GM23248 (cell line): Measurements from ENCODE around the gene CNST. TPM values are rescaled to one million over a fixed set of nuclear protein-coding genes. Genes with fewer than 3 reads are reported as not detected.
"Not testable (repeated sequence)": the region's sequence is repeated elsewhere in the genome, so short reads cannot be mapped to it uniquely, and the experiment has no call there.

Experiments
- DNase-seq: peaks from one replicate; pipeline ENCODE4 v3.0.0-alpha.2; 2015
- H2AFZ ChIP-seq: fragments of 200-600 bp; sonication (generic); 2 replicates; pipeline ENCODE4 v1.6.1; 2016; ENCODE audit warnings: antibody characterized with exemption
- H3F3A ChIP-seq: fragments of 200-600 bp; sonication (generic); 2 replicates; pipeline ENCODE4 v1.6.1; 2016; ENCODE audit warnings: mild to moderate bottlenecking, antibody characterized with exemption, mixed run types; ENCODE audit not compliant: insufficient read depth
- H3K27ac ChIP-seq: fragments of 200-600 bp; sonication (generic); 2 replicates; pipeline ENCODE4 v1.5.1; 2016; ENCODE audit warnings: mild to moderate bottlenecking
- H3K27me3 ChIP-seq: fragments of 200-600 bp; sonication (generic); replicated peaks from 2 replicates; pipeline ENCODE4 v1.6.1; 2016; ENCODE audit warnings: mild to moderate bottlenecking; ENCODE audit not compliant: insufficient read depth
- H3K36me3 ChIP-seq: fragments of 200-600 bp; sonication (generic); 2 replicates; pipeline ENCODE4 v1.6.1; 2016; ENCODE audit warnings: low read depth, mild to moderate bottlenecking
- H3K4me1 ChIP-seq: fragments of 200-600 bp; sonication (generic); 2 replicates; pipeline ENCODE4 v1.6.1; 2016; ENCODE audit warnings: mild to moderate bottlenecking; ENCODE audit not compliant: insufficient read depth
- H3K4me2 ChIP-seq: fragments of 200-600 bp; sonication (generic); one replicate; pipeline ENCODE4 v1.6.1; 2016; ENCODE audit warnings: mild to moderate bottlenecking; ENCODE audit not compliant: unreplicated experiment
- H3K4me3 ChIP-seq: fragments of 200-600 bp; sonication (generic); 2 replicates; pipeline ENCODE4 v1.5.1; 2016; ENCODE audit warnings: mild to moderate bottlenecking
- H3K79me2 ChIP-seq: fragments of 200-600 bp; sonication (generic); 2 replicates; pipeline ENCODE4 v1.6.1; 2016; ENCODE audit warnings: mild to moderate bottlenecking; ENCODE audit not compliant: insufficient read depth
- H3K9ac ChIP-seq: fragments of 200-600 bp; sonication (generic); 2 replicates; pipeline ENCODE4 v1.6.1; 2016; ENCODE audit warnings: mild to moderate bottlenecking
- H3K9me2 ChIP-seq: fragments of 200-600 bp; sonication (generic); 2 replicates; pipeline ENCODE4 v1.6.1; 2016; ENCODE audit warnings: mixed run types, mild to moderate bottlenecking, moderate library complexity; ENCODE audit not compliant: insufficient read depth
- H3K9me3 ChIP-seq: fragments of 200-600 bp; sonication (generic); one replicate; pipeline ENCODE4 v1.6.1; 2017; ENCODE audit warnings: low read depth
- H4K20me1 ChIP-seq: fragments of 200-600 bp; sonication (generic); 2 replicates; pipeline ENCODE4 v1.6.0; 2016; ENCODE audit not compliant: insufficient read depth
- EZH2 ChIP-seq: fragments of 200-600 bp; sonication (generic); IDR thresholded peaks from 2 replicates; pipeline ENCODE4 v1.6.1; 2018; ENCODE audit warnings: antibody characterized with exemption, mild to moderate bottlenecking; ENCODE audit not compliant: insufficient read depth, poor library complexity, severe bottlenecking
- EZH2phosphoT487 ChIP-seq: fragments of 200-600 bp; sonication (generic); IDR thresholded peaks from 2 replicates; pipeline ENCODE4 v1.6.1; 2018; ENCODE audit warnings: antibody characterized with exemption, moderate library complexity, mild to moderate bottlenecking, low read depth; ENCODE audit not compliant: insufficient read depth
- WGBS, 2 experiments: methylation state at CpG; one replicate each; pipeline ENCODE4 v1.1.6; 2015 to 2017; ENCODE audit warnings: low lambda C conversion rate in 2 of 2, low coverage in 1 of 2; ENCODE audit errors: missing lambda C conversion rate in 2 of 2; 5-methylcytosine and 5-hydroxymethylcytosine counted together
- in situ Hi-C: fragments of 300-500 bp; cut with MboI; formaldehyde crosslinking; loops from 2 replicates; pipeline ENCODE4 v1.15.0; 2020
- polyA plus RNA-seq: library from polyadenylated mRNA; unstranded; fragments of >200 nt; fragmentation: Nextera tagmentation; extraction: Ambion mirVana; gene quantifications from 2 replicates; pipeline ENCODE4 v1.2.1, GENCODE V29; 2016
- total RNA-seq: library from RNA; depleted of rRNA; stranded (reverse); fragments of >200 nt; shearing (Covaris generic); gene quantifications from 2 replicates; pipeline ENCODE4 v1.2.3, GENCODE V29; 2014

CNST gene
- total and polyA plus RNA-seq, 2 experiments from 2014 or later: 33.5 to 41.7 TPM

DNA sequence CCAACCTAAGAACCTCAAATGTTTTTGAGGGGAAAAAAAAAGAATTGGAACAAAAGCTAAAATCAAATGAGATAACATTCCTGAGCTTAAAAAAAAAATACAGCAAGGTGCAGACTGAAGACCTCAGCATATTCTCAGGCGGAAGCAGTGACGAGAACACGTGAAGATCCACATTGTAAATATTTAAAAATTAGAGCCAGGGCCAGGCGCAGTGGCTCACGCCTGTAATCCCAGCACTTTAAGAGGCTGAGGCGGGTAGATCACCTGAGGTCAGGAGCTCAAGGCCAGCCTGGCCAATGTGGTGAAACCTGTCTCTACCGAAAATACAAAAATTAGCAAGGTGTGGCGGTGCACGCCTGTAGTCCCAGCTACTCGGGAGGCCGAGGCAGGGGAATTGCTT, 15.9 kb upstream of the CNST start:
- no peaks in the 10 kb centered on the region for H3K9me3 ChIP-seq
- no peaks in the 10 kb centered on the region for H3F3A ChIP-seq
- in situ Hi-C loops: no loop called here
- no peak overlapping the region for H2AFZ ChIP-seq
- H3K9me2 ChIP-seq: no peaks in the 10 kb centered on the region
- H3K4me2 ChIP-seq: no peak overlapping the region
- H3K27ac ChIP-seq: no peak overlapping the region
- DNase-seq: no peak
- no peaks in the 10 kb centered on the region for H3K27me3 ChIP-seq
- H4K20me1 ChIP-seq: no peaks in the 10 kb centered on the region
- WGBS, 2 experiments: 80 to 83% methylated on average over 11 of the region's 11 CpGs
- H3K4me3 ChIP-seq: no peak overlapping the region
- H3K4me1 ChIP-seq: no peaks in the 10 kb centered on the region
- no peak overlapping the region for H3K9ac ChIP-seq
- peaks cover 64% of the 10 kb centered on the region for H3K79me2 ChIP-seq
- TF ChIP-seq EZH2phosphoT487 (no peak), EZH2 (no peak)
- H3K36me3 ChIP-seq: peaks cover 48% of the 10 kb centered on the region

DNA sequence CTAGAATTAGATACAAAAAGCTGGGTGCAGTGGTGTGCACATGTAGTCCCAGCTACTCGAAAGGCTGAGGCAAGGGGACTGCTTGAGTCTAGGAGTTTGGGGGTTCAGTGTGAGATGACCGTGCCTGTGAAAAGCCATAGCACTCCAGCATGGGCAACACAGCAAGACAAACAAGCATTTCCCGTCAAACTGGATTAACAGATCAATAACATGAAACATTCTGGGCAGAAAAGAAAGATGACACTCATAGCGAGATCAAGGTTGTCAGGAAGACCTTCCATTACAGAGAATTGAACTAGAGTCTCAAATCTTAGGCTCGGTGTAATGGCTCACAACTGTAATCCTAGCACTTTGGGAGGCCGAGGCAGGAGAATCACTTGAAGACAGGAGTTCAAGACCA, 14.1 kb upstream of the CNST start:
- Histone ChIP-seq H3K27ac (no peak overlapping the region), H3K9me2 (no peaks in the 10 kb centered on the region), H3K27me3 (no peaks in the 10 kb centered on the region), H3K79me2 (peaks cover 81% of the 10 kb centered on the region), H3K4me2 (no peak overlapping the region), H4K20me1 (no peaks in the 10 kb centered on the region), H2AFZ (no peak overlapping the region), H3K4me3 (no peak overlapping the region), H3F3A (no peaks in the 10 kb centered on the region), H3K9me3 (no peaks in the 10 kb centered on the region), H3K4me1 (no peaks in the 10 kb centered on the region), H3K9ac (no peak overlapping the region), H3K36me3 (peaks cover 60% of the 10 kb centered on the region)
- no peak for DNase-seq
- WGBS, 2 experiments: 93 to 94% methylated on average over 6 of the region's 6 CpGs
- TF ChIP-seq EZH2phosphoT487 (no peak), EZH2 (no peak)
- in situ Hi-C loops: no loop called here

DNA sequence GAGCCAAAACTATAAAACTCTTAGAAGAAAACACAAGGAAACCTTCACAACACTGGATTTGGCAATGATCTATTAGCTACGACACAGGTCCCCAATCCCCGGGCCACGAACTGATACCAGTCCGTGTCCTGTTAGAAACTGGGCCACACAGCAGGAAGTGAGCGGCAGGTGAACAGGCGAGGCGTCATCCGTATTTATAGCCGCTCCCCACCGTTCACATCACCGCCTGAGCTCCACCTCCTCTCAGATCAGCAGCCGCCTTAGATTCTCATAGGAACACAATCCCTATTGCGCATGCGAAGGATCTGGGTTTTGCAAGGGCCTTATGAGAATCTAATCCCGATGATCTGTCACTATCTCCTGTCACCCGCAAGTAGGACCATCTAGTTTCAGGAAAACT, 12.1 kb upstream of the CNST start:
- Histone ChIP-seq H3K9ac (no peak overlapping the region), H3K4me2 (no peak overlapping the region), H3K27ac (no peak overlapping the region), H3K27me3 (no peaks in the 10 kb centered on the region), H3K9me3 (no peaks in the 10 kb centered on the region), H3K9me2 (no peaks in the 10 kb centered on the region), H2AFZ (no peak overlapping the region), H4K20me1 (no peaks in the 10 kb centered on the region), H3K4me3 (no peak overlapping the region), H3K36me3 (peaks cover 55% of the 10 kb centered on the region), H3F3A (no peaks in the 10 kb centered on the region), H3K4me1 (no peaks in the 10 kb centered on the region), H3K79me2 (peaks cover 96% of the 10 kb centered on the region)
- DNase-seq: no peak
- 94% methylated on average over 16 of the region's 16 CpGs for WGBS, 2 experiments
- TF ChIP-seq EZH2 (no peak), EZH2phosphoT487 (no peak)
- in situ Hi-C loops: no loop called here

DNA sequence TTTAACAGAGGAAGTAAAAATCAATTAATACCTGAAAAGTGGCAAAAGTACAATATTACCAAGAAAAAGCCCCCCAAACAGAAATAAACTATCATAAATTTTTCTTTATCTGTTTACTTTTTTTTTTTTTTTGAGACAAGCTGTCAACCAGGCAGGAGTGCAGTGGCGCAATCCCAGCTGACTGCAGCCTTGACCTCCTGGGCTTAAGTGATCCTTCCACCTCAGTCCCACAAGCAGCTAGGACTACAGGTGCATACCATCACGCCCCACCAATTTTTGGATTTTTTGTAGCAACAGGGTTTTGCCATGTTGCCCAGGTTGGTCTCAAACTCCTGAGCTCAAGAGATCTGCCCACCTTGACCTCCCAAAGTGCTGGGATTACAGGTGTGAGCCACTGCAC, 8.2 kb upstream of the CNST start:
- TF ChIP-seq EZH2: no peak
- TF ChIP-seq EZH2phosphoT487: no peak
- no peak for DNase-seq
- in situ Hi-C loops: no loop called here
- Histone ChIP-seq H3K4me2 (no peak overlapping the region), H3K9ac (no peak overlapping the region), H3K9me2 (no peaks in the 10 kb centered on the region), H3K4me3 (no peak overlapping the region), H3F3A (no peaks in the 10 kb centered on the region; the same call in 1 of the 2 replicates), H3K36me3 (peaks cover 56% of the 10 kb centered on the region), H3K79me2 (peaks cover 100% of the 10 kb centered on the region), H3K27ac (no peak overlapping the region), H4K20me1 (no peaks in the 10 kb centered on the region), H3K27me3 (no peaks in the 10 kb centered on the region), H3K9me3 (no peaks in the 10 kb centered on the region), H3K4me1 (no peaks in the 10 kb centered on the region), H2AFZ (no peak overlapping the region)
- WGBS, 2 experiments: 95 to 100% methylated on average over 2 of the region's 2 CpGs

- no peaks in the 10 kb centered on the region for H3K27me3 ChIP-seq
- H3K79me2 ChIP-seq: peaks cover 100% of the 10 kb centered on the region
- no peaks in the 10 kb centered on the region for H3K9me2 ChIP-seq
- no peak for TF ChIP-seq EZH2
- no peak for TF ChIP-seq EZH2phosphoT487
- H3K4me1 ChIP-seq: peaks cover 6% of the 10 kb centered on the region; the same call in 1 of the 2 replicates
- no peak overlapping the region for H2AFZ ChIP-seq
- DNase-seq: no peak
- in situ Hi-C loops: no loop called here
- no peak overlapping the region for H3K9ac ChIP-seq
- no peak overlapping the region for H3K4me3 ChIP-seq
- peaks cover 52% of the 10 kb centered on the region for H3K36me3 ChIP-seq
- no peaks in the 10 kb centered on the region; the same call in 1 of the 2 replicates for H3F3A ChIP-seq
- H3K4me2 ChIP-seq: no peak overlapping the region
- no peak overlapping the region for H3K27ac ChIP-seq
- no peaks in the 10 kb centered on the region for H3K9me3 ChIP-seq
- 88 to 93% methylated on average over 4 of the region's 4 CpGs for WGBS, 2 experiments
- no peaks in the 10 kb centered on the region for H4K20me1 ChIP-seq
These were observed 6.9 kb upstream of the CNST start for GRCh38 chr1:246559310-246559709.

- H3K27me3 ChIP-seq, H3K9me3 ChIP-seq, in situ Hi-C loops, H3K9me2 ChIP-seq, H3F3A ChIP-seq, H3K27ac ChIP-seq, H4K20me1 ChIP-seq, H3K4me3 ChIP-seq, H2AFZ ChIP-seq, DNase-seq, H3K9ac ChIP-seq, H3K4me2 ChIP-seq: not testable (repeated sequence)
- peaks cover 14% of the 10 kb centered on the region; the same call in 1 of the 2 replicates for H3K4me1 ChIP-seq
- WGBS, 2 experiments: 89 to 92% methylated on average over 10 of the region's 10 CpGs
- peaks cover 100% of the 10 kb centered on the region for H3K79me2 ChIP-seq
- H3K36me3 ChIP-seq: peaks cover 42% of the 10 kb centered on the region
These were observed 5.4 kb upstream of the CNST start for GRCh38 chr1:246560833-246561232.
